Body of pancreas (tissue), 4 donors: ENCODE data around the gene SLC6A3.

Experiments
- POLR2A ChIP-seq, 3 donors: fragments of 450-650 bp; IDR thresholded peaks; one replicate each; pipeline ENCODE4 v1.6.1; 2016; ENCODE audit warnings: antibody characterized with exemption in 3 of 3, mild to moderate bottlenecking in 2 of 3
- TF ChIP-seq, protein P1 (sequence below), 7 experiments: fragments of 450-650 bp in 4 of 7; fragments of 200-600 bp in 3 of 7; sonication (generic) in 3 of 7; IDR thresholded peaks; one replicate each; pipeline ENCODE4 v1.5.1; 2016 to 2019; ENCODE audit warnings: antibody characterized with exemption in 7 of 7

DNA sequence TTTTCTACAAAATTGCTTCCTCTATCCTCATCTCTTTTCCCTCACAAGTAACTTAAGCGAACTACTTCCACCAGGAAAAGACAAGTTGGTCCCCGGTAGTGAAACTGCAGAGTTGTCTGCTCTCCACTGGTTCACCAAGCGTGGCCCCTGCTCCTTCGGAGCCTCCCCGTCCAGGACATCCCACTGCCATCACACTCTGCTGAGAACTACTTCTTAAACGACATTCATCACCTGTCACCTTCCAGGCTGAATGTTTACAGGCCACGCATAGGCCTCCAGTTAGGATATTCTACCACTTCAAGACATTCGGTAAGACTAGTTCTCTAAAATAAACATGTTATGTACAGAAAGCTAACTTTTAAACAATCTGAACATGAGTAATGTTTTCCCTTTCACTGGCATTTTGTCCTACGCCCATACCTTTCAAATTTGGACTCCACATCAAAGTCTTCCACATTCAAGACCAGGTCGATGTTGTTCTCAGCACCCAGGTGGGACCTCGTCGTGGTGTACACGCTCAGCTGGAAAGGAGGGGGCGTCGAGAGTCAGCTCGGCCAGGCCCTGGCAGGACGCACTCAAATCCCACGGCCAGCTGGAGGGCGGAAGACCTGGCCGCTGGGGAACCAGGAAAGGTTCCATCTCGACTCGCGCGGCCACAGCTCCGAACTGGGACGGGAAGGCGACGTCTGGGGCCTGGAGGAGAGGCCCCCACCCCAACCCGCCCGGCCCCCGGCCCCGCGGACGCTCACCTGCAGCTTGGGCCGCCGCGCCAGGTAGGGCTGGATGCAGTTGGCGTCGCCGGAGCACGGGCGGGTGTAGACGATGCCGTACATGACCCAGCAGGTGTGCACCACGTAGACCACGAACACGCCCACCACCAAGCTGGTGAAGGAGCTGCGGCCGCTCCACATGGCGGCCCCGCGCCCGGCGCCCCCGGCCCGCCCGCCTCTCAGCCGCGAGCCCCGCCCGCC, 101.0 kb downstream of the SLC6A3 start:
- TF ChIP-seq, protein P1, sequence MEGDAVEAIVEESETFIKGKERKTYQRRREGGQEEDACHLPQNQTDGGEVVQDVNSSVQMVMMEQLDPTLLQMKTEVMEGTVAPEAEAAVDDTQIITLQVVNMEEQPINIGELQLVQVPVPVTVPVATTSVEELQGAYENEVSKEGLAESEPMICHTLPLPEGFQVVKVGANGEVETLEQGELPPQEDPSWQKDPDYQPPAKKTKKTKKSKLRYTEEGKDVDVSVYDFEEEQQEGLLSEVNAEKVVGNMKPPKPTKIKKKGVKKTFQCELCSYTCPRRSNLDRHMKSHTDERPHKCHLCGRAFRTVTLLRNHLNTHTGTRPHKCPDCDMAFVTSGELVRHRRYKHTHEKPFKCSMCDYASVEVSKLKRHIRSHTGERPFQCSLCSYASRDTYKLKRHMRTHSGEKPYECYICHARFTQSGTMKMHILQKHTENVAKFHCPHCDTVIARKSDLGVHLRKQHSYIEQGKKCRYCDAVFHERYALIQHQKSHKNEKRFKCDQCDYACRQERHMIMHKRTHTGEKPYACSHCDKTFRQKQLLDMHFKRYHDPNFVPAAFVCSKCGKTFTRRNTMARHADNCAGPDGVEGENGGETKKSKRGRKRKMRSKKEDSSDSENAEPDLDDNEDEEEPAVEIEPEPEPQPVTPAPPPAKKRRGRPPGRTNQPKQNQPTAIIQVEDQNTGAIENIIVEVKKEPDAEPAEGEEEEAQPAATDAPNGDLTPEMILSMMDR (IDR thresholded peaks at IDR 0.05): no peak
- no peak for TF ChIP-seq POLR2A (IDR thresholded peaks at IDR 0.05)
